HepG2 (cell line): ENCODE data around the gene FAHD1. TPM values are rescaled to one million over a fixed set of nuclear protein-coding genes. Genes with fewer than 3 reads are reported as not detected.

ENCODE experiments used
- ATAC-seq: fragments of 200-7000 bp; cut with Tn5 transposase; 3 replicates; pipeline ENCODE4 v1.9.1; 2020; ENCODE audit warnings: mild to moderate bottlenecking, moderate library complexity
- BruUV-seq: library from RNA; stranded (reverse); fragments of 400-500 nt; replicated peaks from 2 replicates; lab custom pipeline; 2021; lab: Mats Ljungman, UMichigan
- CTCF ChIA-PET: fragments of 300-600 bp; formaldehyde crosslinking; extraction: SDS; loops from one replicate; lab custom pipeline; 2021; ENCODE audit warnings: low total read pairs, inconsistent platforms, low intra/inter-chr PET ratio; lab: Yijun Ruan, JAX
- POLR2A ChIA-PET: fragments of 350-600 bp; sonication (Branson Sonifier 250); formaldehyde crosslinking; loops from one replicate; lab custom pipeline; 2020; ENCODE audit warnings: antibody characterized with exemption, inconsistent platforms; lab: Yijun Ruan, JAX
- DNase-seq: peaks from one replicate; pipeline ENCODE4 v3.0.0-alpha.2; 2015; ENCODE audit warnings: low spot score
- FAIRE-seq: peaks from 3 replicates; lab custom pipeline; 2011; peaks lifted over from hg19 to GRCh38; lab: Jason Lieb, UNC
- H2AFZ ChIP-seq: one replicate; pipeline ENCODE4 v1.6.1; 2011; ENCODE audit warnings: low read length, inconsistent platforms
- H3K27ac ChIP-seq: fragments of 300-600 bp; 3 replicates; pipeline ENCODE4 v1.8.0; 2011; ENCODE audit warnings: mixed run types, mild to moderate bottlenecking, mixed read lengths, low read length, inconsistent platforms; ENCODE audit not compliant: insufficient read depth; ENCODE audit errors: extremely low read length
- H3K27me3 ChIP-seq, 2 experiments: fragments of 200-600 bp in 1 of 2; 2 replicates in 1 of 2; 3 replicates in 1 of 2; pipeline versions ENCODE4 v1.6.0 to v1.8.0; 2011; ENCODE audit warnings: low read length in 2 of 2, mild to moderate bottlenecking in 2 of 2, moderate library complexity in 2 of 2, inconsistent platforms in 1 of 2; ENCODE audit not compliant: insufficient read depth in 2 of 2, control insufficient read depth in 1 of 2
- H3K36me3 ChIP-seq, 2 experiments: fragments of 200-600 bp in 1 of 2; replicated peaks in 1 of 2; 2 replicates in 1 of 2; 3 replicates in 1 of 2; pipeline versions ENCODE4 v1.5.1 to v1.8.0; 2011; ENCODE audit warnings: low read length in 2 of 2, inconsistent platforms in 1 of 2; ENCODE audit not compliant: insufficient read depth in 2 of 2, control insufficient read depth in 1 of 2
- H3K4me1 ChIP-seq: 2 replicates; pipeline ENCODE4 v1.5.1; 2012; ENCODE audit warnings: low read length, inconsistent platforms; ENCODE audit not compliant: insufficient read depth
- H3K4me2 ChIP-seq: 2 replicates; pipeline ENCODE4 v1.6.0; 2011; ENCODE audit warnings: low read depth, low read length, inconsistent platforms
- H3K4me3 ChIP-seq, 3 experiments: fragments of 200-600 bp in 1 of 3; sonication (generic), shearing (Covaris generic) in 1 of 3; replicated peaks in 1 of 3; 2 replicates each; pipeline ENCODE4 v1.5.1; 2011 to 2016; ENCODE audit warnings: low read length in 3 of 3, inconsistent platforms in 2 of 3, low read depth in 2 of 3, mild to moderate bottlenecking in 2 of 3, control low read depth in 1 of 3, mixed read lengths in 1 of 3; ENCODE audit not compliant: insufficient read depth in 1 of 3
- H3K79me2 ChIP-seq: one replicate; pipeline ENCODE4 v1.6.1; 2011; ENCODE audit warnings: low read length, inconsistent platforms; ENCODE audit not compliant: insufficient read depth
- H3K9ac ChIP-seq: 2 replicates; pipeline ENCODE4 v1.6.0; 2011; ENCODE audit warnings: mild to moderate bottlenecking, low read depth, low read length, inconsistent platforms; ENCODE audit not compliant: insufficient read depth
- H3K9me3 ChIP-seq: 2 replicates; pipeline ENCODE4 v1.5.1; 2012; ENCODE audit warnings: mild to moderate bottlenecking, low read length
- H4K20me1 ChIP-seq: 2 replicates; pipeline ENCODE4 v1.6.0; 2011; ENCODE audit warnings: inconsistent platforms, mild to moderate bottlenecking, low read length, moderate library complexity; ENCODE audit not compliant: insufficient read depth
- AGO1 ChIP-seq: fragments of 200-400 bp; formaldehyde crosslinking; IDR thresholded peaks from 2 replicates; pipeline ENCODE4 v1.6.1; 2017; ENCODE audit warnings: mild to moderate bottlenecking, low read depth, low read length, moderate library complexity; ENCODE audit not compliant: poor library complexity, severe bottlenecking
- AGO2 ChIP-seq: fragments of 200-400 bp; formaldehyde crosslinking; optimal IDR thresholded peaks from 2 replicates; pipeline ENCODE3; 2017; ENCODE audit warnings: mild to moderate bottlenecking, low read depth, low read length, moderate library complexity
- ATAD3A ChIP-seq: sonication (generic); formaldehyde crosslinking; IDR thresholded peaks from 2 replicates; pipeline ENCODE4 v1.4.0; 2020; ENCODE audit warnings: missing genetic modification reagents
- HNRNPL ChIP-seq: fragments of 200-400 bp; formaldehyde crosslinking; IDR thresholded peaks from 2 replicates; pipeline ENCODE4 v1.6.1; 2017; ENCODE audit warnings: mild to moderate bottlenecking, low read depth, low read length
- POLR2G ChIP-seq: fragments of 200-400 bp; formaldehyde crosslinking; IDR thresholded peaks from 2 replicates; pipeline ENCODE4 v1.6.1; 2018; ENCODE audit warnings: mild to moderate bottlenecking, low read depth, low read length, moderate library complexity
- RBAK ChIP-seq: sonication (generic); formaldehyde crosslinking; IDR thresholded peaks from 2 replicates; pipeline ENCODE4 v1.5.1; 2020; ENCODE audit warnings: mild to moderate bottlenecking, missing genetic modification reagents
- RBFOX2 ChIP-seq: fragments of 200-400 bp; formaldehyde crosslinking; IDR thresholded peaks from 2 replicates; pipeline ENCODE4 v1.6.1; 2017; ENCODE audit warnings: low read depth, mild to moderate bottlenecking, low read length
- RBM22 ChIP-seq: fragments of 200-400 bp; formaldehyde crosslinking; optimal IDR thresholded peaks from 2 replicates; pipeline ENCODE3; 2017; ENCODE audit warnings: mild to moderate bottlenecking, low read length, moderate library complexity
- ZBTB33 ChIP-seq: sonication (generic); formaldehyde crosslinking; IDR thresholded peaks from 2 replicates; pipeline ENCODE4 v1.4.0; 2020; ENCODE audit warnings: missing genetic modification reagents
- ZC3H4 ChIP-seq: sonication (generic); formaldehyde crosslinking; IDR thresholded peaks from 2 replicates; pipeline ENCODE4 v1.4.0; 2020; ENCODE audit warnings: missing genetic modification reagents, borderline replicate concordance
- WGBS: methylation state at CpG from one replicate; pipeline ENCODE4 v1.1.6; 2017; ENCODE audit warnings: low lambda C conversion rate; 5-methylcytosine and 5-hydroxymethylcytosine counted together
- in situ Hi-C: cut with HindIII; loops from 2 replicates; pipeline ENCODE4 v1.10.0; 2017; ENCODE audit warnings: low pct_unique_long_range_greater_than_20kb; ENCODE audit not compliant: extremely low pct_ligation_motif_present
- intact Hi-C: fragments of 100-400 bp; cut with micrococcal nuclease; formaldehyde crosslinking; loops from one replicate; pipeline ENCODE4 v1.10.0; 2022; ENCODE audit not compliant: unreplicated experiment
- polyA plus RNA-seq, 8 experiments: library from polyadenylated mRNA; depleted of rRNA in 3 of 8; stranded (reverse) in 7 of 8; unstranded in 1 of 8; fragments of >200 nt; fragmentation: Illumina TruSeq in 4 of 8; extraction: Trizol in 4 of 8; gene quantifications; 2 replicates each; pipeline versions ENCODE4 v1.2.1 to v1.2.3, GENCODE V29; 2011 to 2016; ENCODE audit warnings: low read depth in 4 of 8, missing spikeins in 1 of 8, mixed read lengths in 1 of 8; ENCODE audit not compliant: insufficient read depth in 1 of 8
- total RNA-seq, 5 experiments: library from RNA; depleted of rRNA; stranded (reverse); fragments of >200 nt; fragmentation: Illumina TruSeq; extraction: Trizol; gene quantifications; 2 replicates each; pipeline ENCODE4 v1.2.3, GENCODE V29; 2016; ENCODE audit warnings: low read depth in 1 of 5

The FAHD1 gene
- total and polyA plus RNA-seq, 2 of the 13 experiments (the other 11 are each of a cell fraction or from before 2014, with no cell fraction given) = 39.0 to 45.3 TPM

GRCh38 chr16:1777375-1778199 is 49.4 kb upstream of the FAHD1 start:
- ATAC-seq = no peak
- peaks cover 24% of the 10 kb centered on the region for H3K4me1 ChIP-seq
- FAIRE-seq = no peak
- peaks cover 21% of the 10 kb centered on the region for H3K79me2 ChIP-seq
- H3K9me3 ChIP-seq = no peaks in the 10 kb centered on the region
- peaks cover 5 to 13% of the 10 kb centered on the region in 2 experiments; a peak in 3 of 5 replicates for H3K36me3 ChIP-seq
- peak; percentile 95 for TF ChIP-seq AGO1
- TF ChIP-seq RBFOX2 = peak; percentile 69
- no peak for TF ChIP-seq RBAK (CRISPR knock-in tag)
- no peak for TF ChIP-seq ATAD3A (CRISPR knock-in tag)
- 0 out of 2 replicates have a peak, but pooled peaks have one; percentile 22 for TF ChIP-seq ZBTB33 (CRISPR knock-in tag)
- 0 out of 2 replicates have a peak, but pooled peaks have one; percentile 9 for TF ChIP-seq HNRNPL
- peak; percentile 49 for TF ChIP-seq AGO2
- 0 out of 2 replicates have a peak, but pooled peaks have one; percentile 15 for TF ChIP-seq ZC3H4 (CRISPR knock-in tag)
- peak; percentile 10 for TF ChIP-seq POLR2G
- TF ChIP-seq RBM22 = peak; percentile 14
- no peak for DNase-seq
- H3K9ac ChIP-seq = no peak overlapping the region
- no TSS peak for BruUV-seq
- H3K4me2 ChIP-seq = no peak overlapping the region
- no peak overlapping the region for H3K27ac ChIP-seq
- 95% methylated on average over 8 of the region's 36 CpGs for WGBS
- in situ Hi-C loops = no loop called here
- no peak overlapping the region for H2AFZ ChIP-seq
- no peak overlapping the region for H3K4me3 ChIP-seq
- CTCF ChIA-PET = no interaction called here
- intact Hi-C loops = no loop called here
- H4K20me1 ChIP-seq = no peaks in the 10 kb centered on the region
- no peaks in the 10 kb centered on the region; a peak in 2 of 5 replicates for H3K27me3 ChIP-seq
- POLR2A ChIA-PET = interaction anchor here (3.8 kb wide), 1 partner anchor 46 kb away, joined by 10 read pairs; no protein-coding TSS in a partner anchor
